Liver (tissue), 9 donors: ENCODE results near the gene RNU7-1. TPM values are rescaled to one million over a fixed set of nuclear protein-coding genes. Genes with fewer than 3 reads are reported as not detected.

Experiments used
- DNase-seq: peaks from one replicate; pipeline ENCODE4 v3.0.0-alpha.2; 2017; ENCODE audit warnings: low spot score
- H3K27ac ChIP-seq, 2 donors: one replicate each; pipeline ENCODE4 v1.7.0; 2013; ENCODE audit warnings: inconsistent platforms in 2 of 2, low read length in 2 of 2, control low read depth in 1 of 2, low read depth in 1 of 2, mild to moderate bottlenecking in 1 of 2
- H3K27me3 ChIP-seq, 4 donors: one replicate each; pipeline versions ENCODE4 v1.6.1 to v1.7.0; 2013; ENCODE audit warnings: low read length in 3 of 4, inconsistent platforms in 1 of 4, mild to moderate bottlenecking in 1 of 4, moderate library complexity in 1 of 4; ENCODE audit not compliant: control insufficient read depth in 4 of 4, insufficient read depth in 4 of 4
- H3K36me3 ChIP-seq, 4 donors: one replicate each; pipeline versions ENCODE4 v1.6.1 to v1.7.0; 2013; ENCODE audit warnings: low read length in 3 of 4, mild to moderate bottlenecking in 3 of 4, low read depth in 1 of 4, moderate library complexity in 1 of 4; ENCODE audit not compliant: control insufficient read depth in 4 of 4, insufficient read depth in 3 of 4
- H3K4me1 ChIP-seq, 4 donors: one replicate each; pipeline versions ENCODE4 v1.6.1 to v1.7.0; 2013; ENCODE audit warnings: low read length in 3 of 4, mild to moderate bottlenecking in 3 of 4, moderate library complexity in 1 of 4; ENCODE audit not compliant: control insufficient read depth in 4 of 4, insufficient read depth in 4 of 4
- H3K4me3 ChIP-seq, 3 donors: one replicate each; pipeline versions ENCODE4 v1.6.1 to v1.7.0; 2013; ENCODE audit warnings: low read length in 3 of 3, control low read depth in 1 of 3, low read depth in 1 of 3, mild to moderate bottlenecking in 1 of 3
- H3K9ac ChIP-seq, 2 donors: one replicate each; pipeline ENCODE4 v1.7.0; 2013; ENCODE audit warnings: low read length in 2 of 2, mild to moderate bottlenecking in 2 of 2, moderate library complexity in 2 of 2, control low read depth in 1 of 2, low read depth in 1 of 2
- H3K9me3 ChIP-seq, 4 donors: one replicate each; pipeline versions ENCODE4 v1.6.1 to v1.7.0; 2013; ENCODE audit warnings: low read length in 3 of 4; ENCODE audit not compliant: control insufficient read depth in 4 of 4
- ATF3 ChIP-seq: IDR thresholded peaks from 2 replicates; pipeline ENCODE4 v1.6.1; 2016; ENCODE audit warnings: antibody characterized with exemption
- CTCF ChIP-seq: fragments of 150-350 bp; IDR thresholded peaks from 2 replicates; pipeline ENCODE4 v1.5.1; 2017; ENCODE audit warnings: improper control_type of control experiment, low read depth, low read length; ENCODE audit not compliant: missing input control
- FOXA1 ChIP-seq: IDR thresholded peaks from 2 replicates; pipeline ENCODE4 v1.6.1; 2016; ENCODE audit warnings: antibody characterized with exemption
- FOXA2 ChIP-seq: IDR thresholded peaks from 2 replicates; pipeline ENCODE4 v1.6.1; 2016; ENCODE audit warnings: antibody characterized with exemption
- GABPA ChIP-seq, 2 donors: IDR thresholded peaks in 1 of 2; conservative IDR thresholded peaks in 1 of 2; 2 replicates each; pipeline ENCODE4 v1.6.1; 2016; ENCODE audit warnings: antibody characterized with exemption in 2 of 2, mild to moderate bottlenecking in 1 of 2, moderate library complexity in 1 of 2
- HNF4A ChIP-seq, 2 donors: conservative IDR thresholded peaks; 2 replicates each; pipeline ENCODE4 v1.6.1; 2016; ENCODE audit warnings: antibody characterized with exemption in 2 of 2, mild to moderate bottlenecking in 2 of 2
- HNF4G ChIP-seq: IDR thresholded peaks from 2 replicates; pipeline ENCODE4 v1.6.1; 2016; ENCODE audit warnings: antibody characterized with exemption
- JUND ChIP-seq, 2 donors: IDR thresholded peaks; 2 replicates each; pipeline ENCODE4 v1.6.1; 2016; ENCODE audit warnings: antibody characterized with exemption in 2 of 2
- MAX ChIP-seq: IDR thresholded peaks from 2 replicates; pipeline ENCODE4 v1.6.1; 2016; ENCODE audit warnings: antibody characterized with exemption
- NR2F2 ChIP-seq: IDR thresholded peaks from 2 replicates; pipeline ENCODE4 v1.6.1; 2016; ENCODE audit warnings: antibody characterized with exemption
- RAD21 ChIP-seq, 2 donors: IDR thresholded peaks; 2 replicates each; pipeline ENCODE4 v1.6.1; 2016; ENCODE audit warnings: antibody characterized with exemption in 2 of 2, mild to moderate bottlenecking in 2 of 2
- REST ChIP-seq: IDR thresholded peaks from 2 replicates; pipeline ENCODE4 v1.6.1; 2016; ENCODE audit warnings: antibody characterized with exemption, mild to moderate bottlenecking
- SP1 ChIP-seq: IDR thresholded peaks from 2 replicates; pipeline ENCODE4 v1.6.1; 2018; ENCODE audit warnings: antibody characterized with exemption, mild to moderate bottlenecking
- YY1 ChIP-seq: IDR thresholded peaks from 2 replicates; pipeline ENCODE4 v1.6.1; 2016; ENCODE audit warnings: antibody characterized with exemption, mild to moderate bottlenecking
- ZBTB33 ChIP-seq: IDR thresholded peaks from 2 replicates; pipeline ENCODE4 v1.6.1; 2016; ENCODE audit warnings: antibody characterized with exemption
- WGBS: extraction: QIAGEN DNeasy Blood & Tissue Kit; methylation state at CpG from one replicate; pipeline ENCODE4 v1.1.7; 2013; 5-methylcytosine and 5-hydroxymethylcytosine counted together
- polyA plus RNA-seq, 2 donors: library from polyadenylated mRNA; stranded (reverse) in 1 of 2; unstranded in 1 of 2; fragments of 200-250 nt in 1 of 2; fragments of >200 nt in 1 of 2; fragmentation: Nextera tagmentation in 1 of 2; extraction: Ambion mirVana in 1 of 2; gene quantifications; one replicate each; pipeline versions ENCODE4 v1.2.1 to v1.2.3, GENCODE V29; 2013 to 2015
- total RNA-seq, 2 donors: library from RNA; depleted of rRNA; stranded (reverse); fragments of >200 nt; gene quantifications; one replicate each; pipeline ENCODE4 v1.2.3, GENCODE V29; 2014
- donor health status: healthy.
- donor health status: healthy.
- donor health status: healthy.
- donor health status: healthy.
- donor health status: healthy.

RNU7-1 gene
- total and polyA plus RNA-seq, 4 donors: not detected

GRCh38 chr12:6948873-6949594 lies 5.4 kb downstream of the RNU7-1 start (continued):
- TF ChIP-seq CTCF: no peak

GRCh38 chr12:6950401-6950801 lies 6.8 kb downstream of the RNU7-1 start:
- H3K36me3 ChIP-seq: no peaks in the 10 kb centered on the region
- WGBS: 79% methylated on average over 1 of the region's 1 CpG
- H3K27ac ChIP-seq: peak overlapping the region in 1 of 2 donors; percentile 64
- H3K27me3 ChIP-seq: no peaks in the 10 kb centered on the region
- H3K9ac ChIP-seq: no peak overlapping the region
- TF ChIP-seq MAX (no peak), ATF3 (no peak), RAD21 (IDR thresholded peaks at IDR 0.05) (no peak), FOXA2 (no peak), SP1 (no peak), ZBTB33 (no peak), HNF4A (conservative IDR thresholded peaks at IDR 0.05) (no peak), YY1 (no peak), JUND (IDR thresholded peaks at IDR 0.05) (no peak), GABPA (IDR thresholded peaks at IDR 0.05 in 1 of 2, conservative IDR thresholded peaks at IDR 0.05 in 1 of 2) (no peak)
- no peaks in the 10 kb centered on the region for H3K9me3 ChIP-seq
- H3K4me1 ChIP-seq: peaks cover 4 to 18% (median 15%) of the 10 kb centered on the region in 4 donors
- no peak for DNase-seq
- H3K4me3 ChIP-seq: no peak overlapping the region

- peak within 1 kb of the TSS; percentile 64 to 81 for H3K27ac ChIP-seq
- H3K36me3 ChIP-seq: no peaks in the 10 kb centered on the region
- peaks cover under 1 to 12% (median 9%) of the 10 kb centered on the region in 4 donors for H3K4me1 ChIP-seq
- DNase-seq: no peak
- H3K27me3 ChIP-seq: no peaks in the 10 kb centered on the region
- peak within 1 kb of the TSS in 1 of 2 donors; percentile 32 for H3K9ac ChIP-seq
- H3K4me3 ChIP-seq: peak within 1 kb of the TSS; percentile 12 to 53 (median 41)
- WGBS: 81% methylated on average over 25 of the region's 25 CpGs
- no peaks in the 10 kb centered on the region for H3K9me3 ChIP-seq
- TF ChIP-seq GABPA (IDR thresholded peaks at IDR 0.05 in 1 of 2, conservative IDR thresholded peaks at IDR 0.05 in 1 of 2) (no peak), ZBTB33 (no peak), REST (no peak), NR2F2 (no peak), FOXA1 (no peak), SP1 (no peak), HNF4A (conservative IDR thresholded peaks at IDR 0.05) (no peak), CTCF (no peak), HNF4G (no peak)
Measured at GRCh38 chr12:6950811-6951540, 7.4 kb downstream of the RNU7-1 start, which contains the start of gene PTPN6. PTPN6 (plus strand) TSS chr12:6951356; CDS start chr12:6951513, 157 bp downstream.
